Measurements from ENCODE around the gene TNFAIP2. TPM values are rescaled to one million over a fixed set of nuclear protein-coding genes. Genes with fewer than 3 reads are reported as not detected.

Gene TNFAIP2
- total and polyA plus RNA-seq, 9 of the 15 experiments (the other 6 are each of a cell fraction or from before 2014, with no cell fraction given): 22.6 to 68.6 (median 44.6) TPM

- 49% methylated on average over 4 of the region's 11 CpGs for WGBS (ENCODE audit: insufficient coverage, low coverage, missing lambda C conversion rate)
- peak overlapping the region; percentile 41; the same call in 1 of the 3 replicates for H3K27ac ChIP-seq (ENCODE audit: extremely low read depth, low read depth, low read length)
- ATAC-seq (peak; percentile 13; the same call in 2 of the 3 replicates), FAIRE-seq (peak; percentile 70), DNase-seq (ENCODE audit: extremely low read depth in 1 of 4, low spot score in 3 of 4) (peak in 1 of 4 experiments; percentile 51)
- H3K27me3 ChIP-seq (ENCODE audit: control insufficient read depth in 2 of 2, insufficient read depth in 2 of 2, low read length in 2 of 2): no peaks in the 10 kb centered on the region
- no peaks in the 10 kb centered on the region for H3K36me3 ChIP-seq (ENCODE audit: control insufficient read depth, insufficient read depth, low read length)
- peak overlapping the region in 1 of 2 experiments; percentile 87; a peak in 3 of 4 replicates for H3K9ac ChIP-seq (ENCODE audit: insufficient read depth in 1 of 2, low read depth in 2 of 2, low read length in 2 of 2)
- ChIA-PET POLR2A (interaction anchor here (0.6 to 1.1 kb wide), 3 partner anchors 29 to 447 kb away, joined by 3 to 6 read pairs (median 4); no protein-coding TSS in a partner anchor), CTCF (ENCODE audit: low intra/inter-chr PET ratio) (no interaction called here)
- no peaks in the 10 kb centered on the region for H4K20me1 ChIP-seq (replicated peaks; ENCODE audit: control insufficient read depth, insufficient read depth, low read length)
- BruUV-seq (replicated peaks): no TSS peak
- no peak overlapping the region for H3K4me3 ChIP-seq
- in situ Hi-C loops (cut with MboI) (no loop called here), intact Hi-C loops (cut with micrococcal nuclease) (no loop called here)
- no peaks in the 10 kb centered on the region for H3K9me3 ChIP-seq (replicated peaks; ENCODE audit: control insufficient read depth, insufficient read depth, low read depth, low read length)
- peak; percentile 55 for TF ChIP-seq BHLHE40 (IDR thresholded peaks at IDR 0.05; ENCODE audit: low read length)
- no peak for TF ChIP-seq ZEB2 (IDR thresholded peaks at IDR 0.05)
- no peaks in the 10 kb centered on the region for H3K9me1 ChIP-seq (ENCODE audit: control insufficient read depth, insufficient read depth, low read length)
- no peak overlapping the region for H2AFZ ChIP-seq (ENCODE audit: low read depth, low read length)
- H3K79me2 ChIP-seq (ENCODE audit: control insufficient read depth, insufficient read depth, low read length): no peaks in the 10 kb centered on the region; the same call in 1 of the 3 replicates
- peaks cover 56 to 88% of the 10 kb centered on the region in 2 experiments for H3K4me1 ChIP-seq (replicated peaks in 1 of 2; ENCODE audit: control insufficient read depth in 2 of 2, insufficient read depth in 2 of 2, low read length in 2 of 2)
- H3K4me2 ChIP-seq (ENCODE audit: insufficient read depth, low read length): no peak overlapping the region
Observed at GRCh38 chr14:103112400-103113243, 10.6 kb upstream of the TNFAIP2 start.

- no TSS peak for BruUV-seq (replicated peaks)
- no peak overlapping the region for H2AFZ ChIP-seq (ENCODE audit: low read depth, low read length)
- POLR2A ChIA-PET: interaction anchor here (0.6 to 1.1 kb wide), 3 partner anchors 29 to 447 kb away, joined by 3 to 6 read pairs (median 4); no protein-coding TSS in a partner anchor
- peak overlapping the region in 1 of 2 experiments; percentile 87; a peak in 3 of 4 replicates for H3K9ac ChIP-seq (ENCODE audit: insufficient read depth in 1 of 2, low read depth in 2 of 2, low read length in 2 of 2)
- ATAC-seq (no peak), FAIRE-seq (no peak), DNase-seq (ENCODE audit: extremely low read depth in 1 of 4, low spot score in 3 of 4) (no peak)
- H3K36me3 ChIP-seq (ENCODE audit: control insufficient read depth, insufficient read depth, low read length): no peaks in the 10 kb centered on the region
- H3K4me2 ChIP-seq (ENCODE audit: insufficient read depth, low read length): no peak overlapping the region
- H3K9me1 ChIP-seq (ENCODE audit: control insufficient read depth, insufficient read depth, low read length): no peaks in the 10 kb centered on the region
- CTCF ChIA-PET (ENCODE audit: low intra/inter-chr PET ratio): no interaction called here
- H3K27ac ChIP-seq (ENCODE audit: extremely low read depth, low read depth, low read length): peak overlapping the region; percentile 41; the same call in 1 of the 3 replicates
- intact Hi-C loops (cut with micrococcal nuclease) (no loop called here), in situ Hi-C loops (cut with MboI) (no loop called here)
- 55% methylated on average over 1 of the region's 5 CpGs for WGBS (ENCODE audit: insufficient coverage, low coverage, missing lambda C conversion rate)
- H4K20me1 ChIP-seq (replicated peaks; ENCODE audit: control insufficient read depth, insufficient read depth, low read length): no peaks in the 10 kb centered on the region
- H3K79me2 ChIP-seq (ENCODE audit: control insufficient read depth, insufficient read depth, low read length): no peaks in the 10 kb centered on the region; the same call in 1 of the 3 replicates
- H3K9me3 ChIP-seq (replicated peaks; ENCODE audit: control insufficient read depth, insufficient read depth, low read depth, low read length): no peaks in the 10 kb centered on the region
- H3K27me3 ChIP-seq (ENCODE audit: control insufficient read depth in 2 of 2, insufficient read depth in 2 of 2, low read length in 2 of 2): no peaks in the 10 kb centered on the region
- H3K4me1 ChIP-seq (replicated peaks in 1 of 2; ENCODE audit: control insufficient read depth in 2 of 2, insufficient read depth in 2 of 2, low read length in 2 of 2): peaks cover 53 to 85% of the 10 kb centered on the region in 2 experiments
- no peak overlapping the region for H3K4me3 ChIP-seq
- TF ChIP-seq POLR2G (IDR thresholded peaks at IDR 0.05; ENCODE audit: low read depth, low read length) (0 out of 2 replicates have a peak, but pooled peaks have one; percentile 11), PREB (CRISPR knock-in tag; IDR thresholded peaks at IDR 0.05) (no peak), NCOA4 (IDR thresholded peaks at IDR 0.05; ENCODE audit: partially characterized antibody) (no peak), MCM3 (IDR thresholded peaks at IDR 0.05) (peak; percentile 88), GTF2F1 (IDR thresholded peaks at IDR 0.05; ENCODE audit: low read depth, low read length) (no peak), ZC3H4 (CRISPR knock-in tag; IDR thresholded peaks at IDR 0.05; ENCODE audit: borderline replicate concordance) (no peak), ZNF41 (CRISPR knock-in tag; conservative IDR thresholded peaks at IDR 0.05) (no peak)
Observed at GRCh38 chr14:103113303-103113702, 10.0 kb upstream of the TNFAIP2 start.

All from K562 (cell line).